Fibroblast of upper back skin (primary cell): ENCODE results near the gene PADI1.
"Not testable (repeated sequence)": the region's sequence is repeated elsewhere in the genome, so short reads cannot be mapped to it uniquely, and the experiment has no call there.

Experiments
- DNase-seq: peaks from one replicate; pipeline ENCODE4 v3.0.0-alpha.2; 2013

PADI1 gene

GRCh38 chr1:17218939-17219338, 14.0 kb downstream of the PADI1 start:
- DNase-seq = no peak

GRCh38 chr1:17220287-17220686, 15.4 kb downstream of the PADI1 start:
- no peak for DNase-seq

GRCh38 chr1:17222557-17222956, 17.6 kb downstream of the PADI1 start:
- no peak for DNase-seq

GRCh38 chr1:17224434-17224833, 19.5 kb downstream of the PADI1 start:
- no peak for DNase-seq

GRCh38 chr1:17225140-17225539, 20.2 kb downstream of the PADI1 start:
- DNase-seq = no peak

- DNase-seq = no peak
Observed at GRCh38 chr1:17227358-17227915, 22.5 kb downstream of the PADI1 start.

- DNase-seq = no peak
Observed at GRCh38 chr1:17228619-17229018, 23.7 kb downstream of the PADI1 start.

- no peak for DNase-seq
Observed at GRCh38 chr1:17229379-17229778, 24.5 kb downstream of the PADI1 start.

- DNase-seq = no peak
Observed at GRCh38 chr1:17230106-17230505, 25.2 kb downstream of the PADI1 start.

GRCh38 chr1:17230671-17231310, 25.9 kb downstream of the PADI1 start:
- no peak for DNase-seq

GRCh38 chr1:17232759-17233661, 28.1 kb downstream of the PADI1 start:
- DNase-seq = peak; percentile 85

GRCh38 chr1:17233675-17234320, 28.9 kb downstream of the PADI1 start:
- DNase-seq = peak; percentile 92

- DNase-seq = no peak
Observed at GRCh38 chr1:17234405-17234804, 29.5 kb downstream of the PADI1 start.

GRCh38 chr1:17235135-17235885, 30.4 kb downstream of the PADI1 start:
- no peak for DNase-seq

GRCh38 chr1:17236779-17237560, 32.0 kb downstream of the PADI1 start:
- peak; percentile 81 for DNase-seq

GRCh38 chr1:17237561-17237903, 32.6 kb downstream of the PADI1 start:
- DNase-seq = no peak

- DNase-seq = peak; percentile 89
Observed at GRCh38 chr1:17239420-17239819, 34.5 kb downstream of the PADI1 start.

- not testable (repeated sequence) for DNase-seq
Observed at GRCh38 chr1:17241011-17241779, 36.3 kb downstream of the PADI1 start.

GRCh38 chr1:17241780-17242074, 36.8 kb downstream of the PADI1 start:
- not testable (repeated sequence) for DNase-seq

- no peak for DNase-seq
Observed at GRCh38 chr1:17243274-17243673, 38.3 kb downstream of the PADI1 start.
